HG03469 (cell line): ENCODE results near the gene PDXDC1.
"Not testable (repeated sequence)": the region's sequence is repeated elsewhere in the genome, so short reads cannot be mapped to it uniquely, and the experiment has no call there.

ENCODE experiments used
- ATAC-seq: cut with Tn5 transposase; IDR thresholded peaks from one replicate; pipeline ENCODE4 v1.9.1; 2021; ENCODE audit warnings: mild to moderate bottlenecking, moderate library complexity, moderate number of reproducible peaks; ENCODE audit not compliant: unreplicated experiment

PDXDC1 gene

DNA sequence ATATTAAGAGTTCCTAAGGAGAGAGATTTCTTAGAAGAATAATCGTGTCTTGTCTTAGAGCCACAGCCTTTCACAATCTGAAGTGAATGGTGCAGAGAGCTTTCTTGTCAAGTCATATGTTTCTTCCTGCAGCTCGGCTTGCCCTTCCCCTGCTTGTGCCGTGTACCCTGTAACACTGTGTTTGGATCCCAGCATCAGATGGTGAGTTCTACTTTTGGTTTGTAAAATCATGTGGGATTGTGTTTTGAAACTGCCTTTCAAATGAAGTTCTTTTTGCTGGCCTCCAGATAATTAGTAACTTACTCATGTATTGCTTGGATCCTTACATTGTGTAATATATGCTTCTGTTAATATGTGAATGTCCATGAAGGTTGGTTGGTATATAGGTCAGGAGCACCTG lies 33.8 kb downstream of the PDXDC1 start:
- ATAC-seq, result not testable (repeated sequence)

DNA sequence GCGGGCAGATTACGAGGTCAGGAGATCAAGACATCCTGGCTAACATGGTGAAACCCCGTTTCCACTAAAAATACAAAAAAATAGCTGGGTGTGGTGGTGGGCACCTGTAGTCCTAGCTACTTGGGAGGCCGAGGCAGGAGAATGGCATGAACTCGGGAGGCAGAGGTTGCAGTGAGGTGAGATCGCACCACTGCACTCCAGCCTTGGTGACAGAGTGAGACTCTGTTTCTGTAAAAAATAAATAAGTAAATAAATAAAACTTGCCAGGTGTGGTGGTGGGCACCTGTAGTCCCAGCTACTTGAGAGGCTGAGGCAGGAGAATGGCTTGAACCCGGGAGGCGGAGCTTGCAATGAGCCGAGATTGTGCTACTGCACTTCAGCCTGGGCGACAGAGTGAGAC lies 38.1 kb downstream of the PDXDC1 start:
- not testable (repeated sequence) for ATAC-seq

DNA sequence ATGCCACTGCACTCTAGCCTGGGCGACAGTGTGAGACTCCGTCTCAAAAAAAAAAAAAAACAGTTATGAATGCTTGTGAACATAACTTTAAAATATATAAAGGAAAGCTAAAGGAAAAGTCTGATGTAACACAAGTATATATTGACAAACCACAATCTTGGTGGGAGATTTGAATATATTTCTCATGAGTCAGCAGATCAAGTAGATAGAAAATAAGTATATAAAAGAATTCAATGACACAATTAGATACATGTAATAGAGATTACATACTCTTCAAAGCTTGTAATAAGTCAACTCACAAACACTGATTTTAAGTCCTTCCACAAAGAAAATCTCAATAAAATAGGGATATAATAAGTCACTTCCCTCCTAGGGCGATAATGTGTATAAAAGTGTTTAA lies 40.8 kb downstream of the PDXDC1 start:
- not testable (repeated sequence) for ATAC-seq

DNA sequence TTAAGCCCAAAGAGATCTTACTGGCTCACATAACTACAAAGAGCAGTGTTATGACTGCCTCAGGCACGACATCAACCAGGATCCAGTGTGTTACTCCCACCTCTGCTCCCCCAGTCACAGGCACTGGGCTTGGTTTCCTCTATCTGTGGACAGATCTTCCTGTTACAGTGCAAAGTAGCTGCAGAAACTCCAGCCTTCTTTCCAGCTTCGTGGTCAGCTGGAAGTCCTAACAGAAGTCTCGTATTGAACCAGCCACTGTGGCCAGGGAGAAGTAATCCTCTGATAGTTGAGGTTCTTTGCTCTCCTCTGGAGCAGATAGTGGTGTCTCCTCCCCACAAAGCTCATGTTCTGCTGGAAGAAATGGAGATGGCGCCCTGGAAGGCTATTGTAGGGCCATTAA lies 41.5 kb downstream of the PDXDC1 start:
- ATAC-seq, result not testable (repeated sequence)

DNA sequence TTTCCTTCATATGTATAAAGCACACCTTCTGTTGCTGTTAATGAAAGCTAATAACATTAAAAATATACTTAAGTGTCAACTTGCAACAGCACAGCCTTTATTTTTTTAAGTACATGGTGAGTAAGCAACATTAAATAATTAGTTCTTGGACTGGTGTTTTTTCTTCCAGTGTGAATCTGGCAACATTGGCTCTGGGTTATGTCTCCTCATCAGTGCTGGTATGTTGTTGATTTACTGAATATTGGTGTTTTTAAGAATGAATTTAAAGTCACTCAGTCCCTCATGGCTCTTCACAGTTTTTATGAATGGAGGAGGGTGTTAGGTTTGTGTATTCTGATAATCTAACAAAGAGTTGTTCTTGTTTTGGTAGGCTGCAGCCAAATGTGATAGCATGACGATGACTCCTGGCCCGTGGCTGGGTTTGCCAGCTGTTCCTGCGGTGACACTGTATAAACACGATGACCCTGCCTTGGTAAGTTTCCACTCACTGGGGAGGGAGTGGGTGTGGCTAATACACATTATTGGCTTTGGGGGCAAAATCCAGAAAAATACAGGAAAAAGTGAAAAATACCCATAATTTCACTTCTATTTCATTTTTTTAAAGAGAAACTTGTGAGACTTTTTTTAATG lies 42.2 kb downstream of the PDXDC1 start:
- ATAC-seq, result not testable (repeated sequence)

DNA sequence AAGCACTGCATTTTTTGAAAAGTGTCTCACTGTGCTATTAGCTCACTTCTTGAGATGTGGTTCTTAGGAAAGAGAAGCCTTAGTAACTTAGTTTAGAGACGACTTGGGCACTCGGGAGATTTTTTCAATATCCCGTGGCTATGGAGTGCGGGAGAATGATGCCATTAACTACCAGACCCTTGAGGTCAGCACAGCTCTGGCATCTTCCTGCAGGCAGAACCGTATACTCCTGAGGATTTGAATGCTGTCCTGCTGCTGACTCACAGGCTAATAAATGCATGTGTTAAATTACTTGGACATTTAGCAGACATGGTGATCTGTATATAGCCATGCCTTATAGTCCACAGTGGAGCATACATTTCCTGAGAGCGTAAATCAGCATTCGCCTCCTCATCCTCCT lies 46.6 kb downstream of the PDXDC1 start:
- ATAC-seq, result not testable (repeated sequence)

DNA sequence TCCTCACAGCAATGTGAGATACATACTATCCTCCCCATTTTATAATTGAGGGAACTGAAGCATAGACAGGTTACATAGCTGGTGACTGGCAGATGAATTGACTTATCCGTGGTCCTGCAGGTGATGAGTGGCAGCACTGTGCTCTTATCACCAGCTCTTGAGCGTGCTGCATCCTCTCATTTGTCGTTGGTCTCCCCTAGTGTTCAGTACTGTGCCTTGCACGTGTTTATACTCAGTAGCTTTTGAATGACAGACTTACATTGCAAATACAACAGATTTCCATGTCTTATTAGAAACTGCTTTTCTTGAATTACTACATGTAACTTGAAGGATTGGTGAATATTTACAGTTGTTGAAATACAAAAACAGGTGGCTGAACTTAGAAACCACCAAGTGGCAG lies 47.4 kb downstream of the PDXDC1 start:
- ATAC-seq, result peak; percentile 60

DNA sequence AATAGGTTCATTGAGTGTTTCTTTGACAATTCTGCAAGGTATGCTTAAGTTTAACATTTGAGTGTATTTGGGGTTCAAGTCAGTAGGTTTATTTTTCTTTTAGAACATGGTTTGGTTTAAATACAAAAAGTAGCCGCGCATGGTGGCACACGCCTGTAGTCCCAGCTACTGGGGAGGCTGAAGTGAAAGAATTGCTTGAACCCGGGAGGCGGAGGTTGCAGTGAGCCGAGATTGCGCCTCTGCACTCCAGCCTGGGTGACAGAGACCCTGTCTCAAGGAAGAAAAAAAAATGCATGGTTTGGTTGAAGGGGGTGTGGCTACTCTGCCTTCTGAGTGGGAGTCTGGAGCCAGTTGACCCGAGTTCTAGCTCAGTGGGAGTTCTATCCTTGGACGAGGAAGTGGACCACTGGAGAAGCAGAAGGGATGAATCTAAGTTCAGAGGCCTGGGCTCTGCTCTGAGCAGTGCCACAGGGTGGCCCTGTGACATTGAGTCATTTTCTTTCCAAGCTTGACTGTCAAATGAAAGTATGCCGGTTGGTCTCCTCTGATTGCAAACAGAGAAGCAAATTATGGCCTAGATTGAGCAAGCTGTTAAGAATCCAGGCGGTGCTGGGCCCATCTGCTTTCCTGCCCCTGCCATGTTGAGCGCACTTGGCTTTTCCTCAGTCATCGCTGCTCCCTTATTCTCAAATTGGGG lies 48.7 kb downstream of the PDXDC1 start:
- ATAC-seq, result not testable (repeated sequence)

DNA sequence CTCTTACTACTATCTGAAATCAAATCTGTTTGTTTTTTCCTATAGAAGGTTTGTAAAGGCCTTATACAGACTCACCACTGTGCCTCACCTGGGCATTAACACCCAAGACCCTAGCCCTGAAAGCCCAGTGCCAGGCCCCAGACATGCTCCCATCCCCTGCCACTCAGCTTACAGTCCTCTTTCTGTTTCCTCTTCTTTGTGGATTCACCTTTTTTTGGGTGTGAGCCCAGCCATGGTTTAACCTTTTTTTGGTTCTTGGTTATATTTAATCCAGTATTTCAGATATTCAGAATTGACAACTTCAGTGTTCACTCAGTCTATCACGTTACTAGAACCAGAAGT lies 50.0 kb downstream of the PDXDC1 start:
- not testable (repeated sequence) for ATAC-seq

DNA sequence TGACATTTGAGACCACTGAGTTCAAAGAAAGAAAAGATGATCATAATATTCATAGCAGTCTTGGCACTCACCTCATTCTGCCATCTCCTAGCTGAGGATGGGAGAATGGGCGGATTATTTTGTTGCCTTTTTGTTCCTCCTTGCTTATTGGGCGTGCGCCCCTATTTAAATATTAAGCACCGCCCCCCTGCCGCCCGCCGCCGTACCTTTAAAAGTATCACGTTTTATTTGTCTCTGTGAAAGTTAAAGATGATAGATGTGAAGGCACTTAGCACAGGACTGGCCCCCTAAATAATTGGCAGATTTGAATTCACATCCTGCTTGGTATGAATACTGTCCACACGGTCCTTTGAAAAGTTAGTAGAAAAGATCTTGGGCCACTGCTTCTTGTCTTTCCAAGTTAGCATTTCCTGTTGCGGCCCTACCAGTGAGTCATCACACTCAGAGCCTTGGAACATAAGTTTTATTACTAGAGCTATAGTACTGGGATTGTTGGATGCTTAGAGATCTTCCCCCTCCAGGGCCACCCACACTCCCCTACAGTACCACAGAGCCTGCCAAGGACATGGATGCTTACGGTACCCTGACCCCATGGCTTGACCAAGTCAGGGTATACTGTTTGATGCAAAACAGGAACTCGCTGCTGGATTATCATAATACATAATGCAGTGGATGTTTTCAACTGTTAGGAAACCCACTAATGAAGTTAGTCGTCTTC lies 50.6 kb downstream of the PDXDC1 start:
- ATAC-seq, result not testable (repeated sequence)

DNA sequence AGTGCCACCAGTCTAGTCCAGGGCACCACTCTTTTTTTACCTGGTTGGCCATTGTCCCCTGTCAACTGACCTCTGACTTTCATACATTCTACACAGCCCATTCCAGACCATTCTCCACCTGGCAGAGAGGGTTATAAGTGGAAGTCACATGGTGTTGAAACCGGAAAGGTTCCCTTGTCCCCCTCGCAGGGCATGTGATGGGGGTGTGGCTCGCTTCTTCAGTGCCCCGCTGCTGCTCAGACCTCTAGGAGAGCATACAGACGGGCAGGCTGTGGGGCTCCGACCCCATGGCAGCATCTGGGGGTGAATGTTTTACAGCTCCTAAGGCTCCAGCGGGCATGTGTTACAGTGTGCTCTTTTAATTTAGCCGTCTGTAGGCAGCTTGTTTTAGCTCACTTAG lies 52.2 kb downstream of the PDXDC1 start:
- not testable (repeated sequence) for ATAC-seq

DNA sequence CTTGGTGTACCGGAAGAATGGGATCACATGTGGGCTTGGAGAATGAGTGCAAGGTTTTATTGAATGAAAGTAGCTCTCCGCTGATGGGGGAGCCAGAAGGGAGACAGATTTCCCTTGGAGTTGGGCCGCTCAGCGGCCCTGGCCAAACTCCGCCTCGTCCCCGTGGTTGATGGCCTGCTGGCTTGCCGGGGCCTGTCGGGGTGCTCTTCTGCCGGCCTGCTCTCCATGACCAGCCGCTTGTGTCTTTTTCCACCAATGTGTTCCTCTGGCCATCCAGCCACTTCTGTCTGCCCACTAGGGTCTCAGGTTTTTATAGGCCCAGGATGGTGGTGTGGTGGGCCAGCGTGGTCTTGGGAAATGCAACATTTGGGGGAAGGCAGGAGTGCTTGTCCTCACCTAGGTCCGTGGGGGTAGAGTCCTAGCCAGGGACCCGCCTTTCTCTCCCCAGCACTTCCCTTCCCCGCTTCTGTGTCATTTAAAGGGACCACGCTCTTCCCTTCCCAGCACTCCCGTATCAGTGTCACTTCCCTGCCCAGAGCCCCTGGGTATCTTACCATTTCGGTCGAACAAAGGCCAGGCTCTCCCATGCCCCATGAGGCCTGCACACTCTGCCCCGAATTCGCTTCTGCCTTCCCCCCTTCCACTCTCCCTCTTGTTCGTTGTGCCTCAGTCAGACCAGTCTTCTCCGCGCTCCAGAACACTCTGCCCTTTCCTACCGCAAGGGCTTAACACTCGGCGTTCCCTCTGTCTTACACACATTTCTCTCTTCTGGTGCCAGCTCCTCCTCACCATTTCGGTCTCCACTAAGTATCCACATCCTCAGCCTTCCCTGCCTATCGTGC lies 52.9 kb downstream of the PDXDC1 start:
- ATAC-seq, result not testable (repeated sequence)

DNA sequence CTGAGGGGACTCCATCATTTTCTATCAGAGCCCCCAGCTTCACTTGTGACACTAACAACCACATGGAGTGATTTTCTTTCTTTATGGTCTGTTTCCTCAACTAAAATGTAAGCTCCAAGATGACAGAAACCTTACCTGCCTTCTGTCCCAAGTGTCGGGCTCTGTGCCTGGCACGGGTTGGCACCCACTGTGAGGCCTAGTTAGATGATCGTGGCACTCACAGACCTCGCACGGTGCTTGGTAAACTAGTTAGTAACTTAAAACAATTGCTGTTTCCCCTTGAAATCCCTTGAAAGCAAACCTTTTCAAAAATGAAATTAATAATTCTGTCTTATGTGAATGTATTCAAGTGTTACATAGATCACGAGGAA lies 53.5 kb downstream of the PDXDC1 start:
- ATAC-seq, result not testable (repeated sequence)

DNA sequence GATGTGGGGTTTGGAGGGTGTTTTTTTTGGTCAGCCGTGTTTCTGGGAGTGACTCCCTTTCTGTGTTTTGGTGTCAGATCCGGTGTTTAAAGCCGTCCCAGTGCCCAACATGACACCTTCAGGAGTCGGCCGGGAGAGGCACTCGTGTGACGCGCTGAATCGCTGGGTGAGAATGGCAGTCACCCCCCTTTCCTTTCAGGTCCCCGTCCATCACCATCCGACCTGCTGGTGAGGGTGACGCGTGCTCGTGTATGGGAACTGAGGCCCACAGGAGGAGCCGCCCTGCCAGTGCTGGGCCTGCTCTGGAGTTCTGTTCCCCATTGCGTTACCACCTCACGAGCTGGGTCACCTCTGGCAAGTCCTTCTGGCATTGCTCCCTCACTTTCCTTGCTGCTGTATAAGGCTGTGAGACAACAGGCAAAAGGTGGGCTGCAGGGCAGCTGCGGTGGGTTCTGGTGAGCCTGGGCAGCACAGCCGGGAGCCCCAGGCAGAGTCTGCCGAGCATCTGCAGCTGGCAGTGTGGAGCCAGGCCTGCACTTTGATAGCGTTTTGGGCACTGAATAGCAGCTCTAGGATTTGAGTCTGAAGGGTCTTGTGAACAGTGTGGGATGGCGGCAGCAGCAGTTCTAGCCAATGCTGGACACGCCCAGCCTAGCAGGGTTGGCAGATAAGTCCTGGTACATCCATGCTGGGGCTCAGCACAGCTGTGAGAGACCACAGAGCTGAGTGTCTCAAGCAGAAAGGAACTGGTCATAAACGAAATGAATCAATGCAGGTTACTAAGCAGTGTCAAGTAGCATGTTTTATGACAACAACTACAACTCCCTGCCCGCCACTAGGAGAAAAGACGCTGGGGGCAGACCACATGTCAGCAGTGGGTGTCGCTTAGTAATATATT lies 54.2 kb downstream of the PDXDC1 start:
- not testable (repeated sequence) for ATAC-seq

DNA sequence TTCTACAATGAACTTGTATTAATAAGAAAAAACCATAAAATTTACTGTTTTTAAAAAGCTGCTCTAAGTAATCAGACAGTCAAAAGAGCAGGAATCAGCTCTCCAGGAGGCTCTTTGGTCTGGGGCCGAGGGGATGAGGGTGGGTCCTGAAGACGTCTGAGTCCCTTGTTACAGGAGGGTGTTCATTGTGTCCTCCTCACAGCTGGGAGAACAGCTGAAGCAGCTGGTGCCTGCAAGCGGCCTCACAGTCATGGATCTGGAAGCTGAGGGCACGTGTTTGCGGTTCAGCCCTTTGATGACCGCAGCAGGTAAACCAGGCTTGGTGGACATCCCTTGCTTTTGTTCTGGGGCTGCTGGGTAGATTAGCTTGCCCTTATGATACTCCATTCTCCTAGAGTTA lies 54.9 kb downstream of the PDXDC1 start:
- ATAC-seq, result not testable (repeated sequence)

DNA sequence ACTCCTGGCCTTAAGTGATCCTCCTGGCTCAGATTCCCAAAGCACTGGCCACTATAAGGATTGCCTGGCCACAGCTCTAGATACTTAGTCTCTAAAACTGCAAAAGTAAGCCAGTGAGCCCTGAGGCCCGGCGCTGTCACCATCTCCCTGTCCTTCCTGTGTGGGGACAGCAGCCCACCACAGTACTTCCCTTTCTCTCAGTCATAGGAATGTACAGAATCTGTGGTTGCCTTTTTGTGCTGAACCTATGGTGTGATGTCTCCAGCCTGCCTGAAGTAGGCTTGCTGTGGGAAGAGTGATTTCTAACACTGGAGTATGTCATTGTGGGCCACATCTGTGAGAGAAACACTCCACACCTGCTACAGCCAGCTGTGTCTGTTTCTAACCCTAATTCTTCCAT lies 56.4 kb downstream of the PDXDC1 start:
- no peak for ATAC-seq

DNA sequence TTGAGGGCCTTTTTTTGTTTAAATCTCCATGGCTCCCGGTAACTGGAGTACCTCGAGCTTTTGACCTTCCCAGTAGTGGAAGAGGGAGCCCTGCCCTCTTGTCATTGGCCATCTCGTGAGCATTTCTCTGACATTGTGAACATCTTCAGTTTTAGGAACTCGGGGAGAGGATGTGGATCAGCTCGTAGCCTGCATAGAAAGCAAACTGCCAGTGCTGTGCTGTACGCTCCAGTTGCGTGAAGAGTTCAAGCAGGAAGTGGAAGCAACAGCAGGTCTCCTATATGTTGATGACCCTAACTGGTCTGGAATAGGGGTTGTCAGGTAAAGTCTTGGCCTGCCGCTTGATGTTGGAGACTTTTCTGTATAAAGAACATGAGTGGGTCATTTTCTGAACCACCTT lies 56.8 kb downstream of the PDXDC1 start:
- ATAC-seq, result no peak

DNA sequence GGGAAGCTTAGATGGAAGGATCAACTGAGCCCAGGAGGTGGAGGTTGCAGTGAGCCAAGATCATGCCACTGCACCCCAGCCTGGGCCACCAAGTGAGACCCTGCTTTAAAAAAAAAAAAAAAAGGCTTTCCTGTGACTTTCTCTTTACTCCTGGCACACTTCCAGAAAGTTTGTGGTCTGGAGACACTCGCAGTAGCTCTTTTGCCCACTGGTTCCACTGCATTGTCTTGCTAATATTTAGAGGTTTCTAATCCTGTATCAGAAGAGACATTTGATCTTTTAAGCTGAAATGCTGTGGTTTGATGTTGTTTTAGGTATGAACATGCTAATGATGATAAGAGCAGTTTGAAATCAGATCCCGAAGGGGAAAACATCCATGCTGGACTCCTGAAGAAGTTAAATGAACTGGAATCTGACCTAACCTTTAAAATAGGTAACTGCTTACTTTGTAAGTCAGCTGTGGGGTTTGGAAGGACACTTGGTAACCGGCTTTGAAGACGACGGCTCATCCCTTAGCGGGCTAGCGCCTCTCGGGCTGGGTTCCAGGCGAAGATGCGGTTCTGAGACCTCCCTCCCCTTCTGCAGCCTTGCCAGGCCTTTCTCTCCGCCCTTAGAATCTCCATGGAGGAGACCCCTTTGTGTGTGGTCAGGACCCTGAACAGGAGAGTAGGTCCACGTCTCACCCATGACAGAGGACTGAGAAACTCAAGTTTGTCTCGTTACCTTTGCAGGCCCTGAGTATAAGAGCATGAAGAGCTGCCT lies 57.9 kb downstream of the PDXDC1 start:
- no peak for ATAC-seq

DNA sequence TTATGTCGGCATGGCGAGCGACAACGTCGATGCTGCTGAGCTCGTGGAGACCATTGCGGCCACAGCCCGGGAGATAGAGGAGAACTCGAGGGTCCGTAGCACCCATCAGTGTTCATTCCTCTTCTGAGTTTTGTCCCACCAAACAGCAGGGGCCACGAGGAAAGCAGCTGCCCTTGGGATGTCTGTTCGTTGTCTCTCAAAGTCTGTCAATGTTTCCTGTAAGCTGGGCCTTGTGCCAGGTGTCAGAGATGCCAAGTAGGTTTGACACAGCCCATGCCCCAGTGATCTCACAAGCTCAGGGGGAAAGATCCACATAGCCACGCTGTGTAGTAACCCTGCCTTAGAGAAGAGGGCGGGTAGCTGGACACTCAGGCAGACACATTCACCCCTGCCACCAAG lies 58.5 kb downstream of the PDXDC1 start:
- no peak for ATAC-seq
